Activated T-cell treated with anti-CD3 and anti-CD28 coated beads, Interleukin-2, amount 50 U/mL, for 1 hour (primary cell): Measurements from ENCODE around the gene UBAP2L.

Experiments used
- DNase-seq: peaks from one replicate; pipeline ENCODE4 v3.0.0-alpha.2; 2020

Gene UBAP2L, protein sequence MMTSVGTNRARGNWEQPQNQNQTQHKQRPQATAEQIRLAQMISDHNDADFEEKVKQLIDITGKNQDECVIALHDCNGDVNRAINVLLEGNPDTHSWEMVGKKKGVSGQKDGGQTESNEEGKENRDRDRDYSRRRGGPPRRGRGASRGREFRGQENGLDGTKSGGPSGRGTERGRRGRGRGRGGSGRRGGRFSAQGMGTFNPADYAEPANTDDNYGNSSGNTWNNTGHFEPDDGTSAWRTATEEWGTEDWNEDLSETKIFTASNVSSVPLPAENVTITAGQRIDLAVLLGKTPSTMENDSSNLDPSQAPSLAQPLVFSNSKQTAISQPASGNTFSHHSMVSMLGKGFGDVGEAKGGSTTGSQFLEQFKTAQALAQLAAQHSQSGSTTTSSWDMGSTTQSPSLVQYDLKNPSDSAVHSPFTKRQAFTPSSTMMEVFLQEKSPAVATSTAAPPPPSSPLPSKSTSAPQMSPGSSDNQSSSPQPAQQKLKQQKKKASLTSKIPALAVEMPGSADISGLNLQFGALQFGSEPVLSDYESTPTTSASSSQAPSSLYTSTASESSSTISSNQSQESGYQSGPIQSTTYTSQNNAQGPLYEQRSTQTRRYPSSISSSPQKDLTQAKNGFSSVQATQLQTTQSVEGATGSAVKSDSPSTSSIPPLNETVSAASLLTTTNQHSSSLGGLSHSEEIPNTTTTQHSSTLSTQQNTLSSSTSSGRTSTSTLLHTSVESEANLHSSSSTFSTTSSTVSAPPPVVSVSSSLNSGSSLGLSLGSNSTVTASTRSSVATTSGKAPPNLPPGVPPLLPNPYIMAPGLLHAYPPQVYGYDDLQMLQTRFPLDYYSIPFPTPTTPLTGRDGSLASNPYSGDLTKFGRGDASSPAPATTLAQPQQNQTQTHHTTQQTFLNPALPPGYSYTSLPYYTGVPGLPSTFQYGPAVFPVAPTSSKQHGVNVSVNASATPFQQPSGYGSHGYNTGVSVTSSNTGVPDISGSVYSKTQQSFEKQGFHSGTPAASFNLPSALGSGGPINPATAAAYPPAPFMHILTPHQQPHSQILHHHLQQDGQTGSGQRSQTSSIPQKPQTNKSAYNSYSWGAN

DNA sequence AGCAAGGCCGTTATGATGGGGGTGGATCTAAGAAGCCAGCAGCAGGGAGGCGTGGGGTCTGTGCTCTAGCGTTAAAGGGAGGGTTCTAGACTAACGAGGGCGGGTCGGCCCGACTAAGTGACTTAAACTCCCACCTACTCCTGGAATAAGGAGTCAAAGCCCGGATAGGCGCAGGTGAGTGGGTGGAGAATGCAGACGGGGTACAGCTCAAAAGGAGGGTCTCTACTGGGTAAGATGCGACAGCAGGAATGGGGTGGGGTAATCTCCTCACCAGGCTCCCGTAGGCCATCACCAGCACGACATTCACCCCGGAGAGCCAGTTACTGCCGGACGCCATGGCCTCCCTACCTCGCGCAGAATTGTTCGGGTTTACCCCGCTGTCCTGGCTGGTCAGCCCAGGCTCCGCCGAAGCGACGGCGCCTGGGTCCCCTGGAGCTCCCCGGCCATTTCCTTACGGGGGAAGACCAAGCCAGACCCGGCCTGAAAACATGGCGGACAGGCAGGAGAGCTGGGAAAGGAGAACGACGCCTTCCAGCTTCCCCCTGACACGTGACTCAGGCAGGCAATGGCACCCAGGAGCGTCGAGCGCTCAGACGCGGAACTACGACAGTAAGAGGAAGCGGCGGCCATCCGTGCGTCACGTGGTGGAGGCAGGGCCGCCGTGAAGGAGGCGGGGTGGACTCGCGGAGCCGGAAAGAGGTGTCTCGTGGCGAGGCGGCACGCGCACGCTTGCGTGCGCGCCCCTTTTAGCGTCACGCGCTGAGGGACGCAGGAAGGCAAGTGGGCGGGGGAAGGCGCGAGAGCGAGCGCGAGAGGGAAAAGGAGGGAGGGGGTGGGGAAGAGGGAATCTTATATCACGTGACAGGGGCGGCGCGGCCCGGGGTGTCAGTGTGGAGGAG is at the start of gene UBAP2L:
Gene UBAP2L (plus strand): TSS at position 885 of the 899 bp plus-strand sequence. CDS start 4,169 bp downstream, outside the sequence.
- peak; percentile 98 for DNase-seq

DNA sequence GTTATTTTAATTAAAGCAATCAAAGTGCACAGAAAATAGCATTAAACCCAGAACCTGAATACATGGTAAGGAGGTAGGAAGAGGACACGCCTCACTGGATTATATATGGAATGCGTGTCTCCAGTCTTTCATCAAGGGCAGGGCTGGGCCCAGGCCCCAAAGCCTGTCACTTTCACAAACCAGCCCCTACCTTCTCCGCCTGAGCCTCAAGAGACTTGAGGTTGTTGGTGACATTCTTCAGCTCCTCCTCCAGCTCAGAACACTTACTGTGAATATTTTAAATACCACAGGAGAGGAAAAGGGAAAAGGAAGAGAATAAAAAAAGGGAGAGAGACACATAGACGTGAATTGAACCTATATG is 49.6 kb upstream of the UBAP2L start:
- DNase-seq: no peak

- no peak for DNase-seq
Measured at GRCh38 chr1:154171880-154172279, 48.9 kb upstream of the UBAP2L start.

DNA sequence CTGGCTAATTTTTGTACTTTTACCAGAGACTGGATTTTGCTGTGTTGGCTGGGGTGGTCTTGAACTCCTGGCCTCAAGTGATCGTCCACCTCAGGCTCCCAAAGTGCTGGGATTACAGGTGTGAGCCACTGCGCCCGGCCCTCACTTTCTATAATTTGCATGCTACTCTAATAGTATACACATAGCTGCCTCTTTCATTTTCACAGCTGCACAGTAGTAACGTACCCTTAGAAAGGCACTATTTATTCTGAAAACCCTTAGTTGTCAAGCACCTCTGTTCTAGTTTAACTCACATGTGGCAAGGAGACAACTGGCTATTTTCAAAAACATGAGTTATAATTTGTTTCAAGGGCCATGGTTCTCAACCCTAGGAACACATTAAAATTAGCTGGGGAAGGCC is 46.1 kb upstream of the UBAP2L start:
- DNase-seq: no peak

- no peak for DNase-seq
Measured at GRCh38 chr1:154176337-154176736, 44.4 kb upstream of the UBAP2L start.

DNA sequence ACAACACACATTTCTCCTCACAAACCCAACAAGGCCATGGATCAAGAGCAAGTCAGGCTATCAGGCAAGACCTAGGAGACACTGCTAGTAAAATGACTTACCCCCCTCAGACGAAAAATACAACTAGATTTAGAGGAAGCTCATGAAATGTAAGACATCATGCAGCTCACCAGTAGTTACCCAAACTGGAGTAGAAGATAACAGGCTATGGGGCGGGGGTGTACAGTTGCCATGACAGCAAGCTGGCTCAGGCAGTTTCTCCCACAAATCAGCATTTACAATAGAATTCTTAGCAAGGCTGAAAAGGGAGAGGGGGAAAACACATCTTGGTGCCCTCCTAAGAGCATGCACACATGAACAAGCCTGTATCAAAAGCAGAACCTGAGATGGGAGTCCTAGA is 42.7 kb upstream of the UBAP2L start:
- no peak for DNase-seq

GRCh38 chr1:154178911-154179811 is 41.6 kb upstream of the UBAP2L start:
- no peak for DNase-seq

- no peak for DNase-seq
Measured at GRCh38 chr1:154179946-154180687, 40.6 kb upstream of the UBAP2L start.

- no peak for DNase-seq
Measured at GRCh38 chr1:154181944-154182343, 38.8 kb upstream of the UBAP2L start.

GRCh38 chr1:154182344-154183045 is 38.3 kb upstream of the UBAP2L start:
- peak; percentile 66 for DNase-seq

GRCh38 chr1:154183046-154183915 is 37.5 kb upstream of the UBAP2L start:
- DNase-seq: peak; percentile 94

DNA sequence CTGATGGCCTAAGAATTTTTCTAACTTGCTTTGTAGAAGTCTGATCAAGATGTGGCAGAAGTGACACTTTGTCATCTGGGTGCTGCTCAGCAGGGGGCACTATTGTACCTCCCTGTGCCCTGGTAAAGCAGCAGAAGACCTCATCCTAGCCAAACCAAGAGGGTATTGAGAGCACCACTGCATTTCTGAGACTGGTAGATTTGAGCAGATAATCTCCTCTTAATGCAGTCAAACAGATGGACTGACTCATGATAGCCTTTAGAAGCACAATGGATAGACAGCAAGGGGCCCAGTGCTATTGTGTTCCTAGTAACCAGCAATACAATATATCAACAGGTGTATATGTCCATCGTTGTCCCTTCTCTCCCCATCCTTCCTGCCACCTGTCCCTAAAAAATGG is 34.6 kb upstream of the UBAP2L start:
- DNase-seq: peak; percentile 69

GRCh38 chr1:154186852-154187501 is 33.8 kb upstream of the UBAP2L start:
- no peak for DNase-seq

GRCh38 chr1:154190550-154190949 is 30.2 kb upstream of the UBAP2L start:
- no peak for DNase-seq

DNA sequence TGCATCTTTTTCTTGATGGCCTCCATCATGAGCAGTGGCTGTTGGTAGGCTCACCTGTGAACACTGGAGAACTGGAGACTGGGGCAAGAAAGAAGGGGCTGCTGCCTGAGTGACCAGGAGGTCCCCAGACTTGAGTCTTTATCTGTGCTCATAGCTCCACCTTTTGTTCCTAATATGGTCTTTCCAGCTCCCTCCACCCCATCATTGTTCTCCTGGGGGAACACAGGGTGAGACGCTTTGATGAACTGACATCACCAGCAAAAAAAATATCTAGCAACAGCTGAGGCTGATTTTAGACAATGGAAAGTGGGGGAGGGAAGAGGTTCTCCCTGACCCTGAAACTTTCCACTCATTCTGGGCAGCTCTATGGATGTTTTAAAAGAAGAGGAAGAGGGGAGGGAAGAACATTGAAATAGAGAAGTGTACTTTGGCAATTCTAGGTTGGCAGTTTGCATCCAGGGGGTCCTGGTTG is 28.7 kb upstream of the UBAP2L start, which contains the start of gene TPM3:
Gene TPM3 (minus strand): TSS at position 111 of the 472 bp plus-strand sequence. CDS start 82 bp downstream, at position 29.
- no peak for DNase-seq

- no peak for DNase-seq
Measured at GRCh38 chr1:154192476-154192875, 28.3 kb upstream of the UBAP2L start.

GRCh38 chr1:154193821-154194220 is 26.9 kb upstream of the UBAP2L start:
- no peak for DNase-seq
